ENCODE results near the gene CSNK2A1.

CSNK2A1 gene

GRCh38 chr20:562232-562897 lies 18.8 kb upstream of the CSNK2A1 start:
- Histone ChIP-seq H3K9me3 (ENCODE audit: control insufficient read depth, low read length) (no peaks in the 10 kb centered on the region), H3K36me3 (ENCODE audit: control insufficient read depth, insufficient read depth, low read length, severe bottlenecking) (no peaks in the 10 kb centered on the region), H3K4me3 (ENCODE audit: low read length) (no peak overlapping the region), H3K27me3 (replicated peaks; ENCODE audit: control insufficient read depth, insufficient read depth, low read length) (peaks cover 58% of the 10 kb centered on the region), H3K4me1 (ENCODE audit: control insufficient read depth, insufficient read depth, low read length) (no peaks in the 10 kb centered on the region), H3K9ac (ENCODE audit: low read length) (no peak overlapping the region)
- DNase-seq (ENCODE audit: low read depth): no peak

GRCh38 chr20:561437-562231 lies 18.0 kb upstream of the CSNK2A1 start:
- no peaks in the 10 kb centered on the region for H3K9me3 ChIP-seq (ENCODE audit: control insufficient read depth, low read length)
- peaks cover 55% of the 10 kb centered on the region for H3K27me3 ChIP-seq (replicated peaks; ENCODE audit: control insufficient read depth, insufficient read depth, low read length)
- no peaks in the 10 kb centered on the region for H3K4me1 ChIP-seq (ENCODE audit: control insufficient read depth, insufficient read depth, low read length)
- H3K36me3 ChIP-seq (ENCODE audit: control insufficient read depth, insufficient read depth, low read length, severe bottlenecking): no peaks in the 10 kb centered on the region
- no peak overlapping the region for H3K9ac ChIP-seq (ENCODE audit: low read length)
- H3K4me3 ChIP-seq (ENCODE audit: low read length): no peak overlapping the region
- DNase-seq (ENCODE audit: low read depth): peak; percentile 88

GRCh38 chr20:560680-561079 lies 17.1 kb upstream of the CSNK2A1 start:
- H3K4me1 ChIP-seq (ENCODE audit: control insufficient read depth, insufficient read depth, low read length): no peaks in the 10 kb centered on the region
- no peaks in the 10 kb centered on the region for H3K36me3 ChIP-seq (ENCODE audit: control insufficient read depth, insufficient read depth, low read length, severe bottlenecking)
- no peaks in the 10 kb centered on the region for H3K9me3 ChIP-seq (ENCODE audit: control insufficient read depth, low read length)
- H3K4me3 ChIP-seq (ENCODE audit: low read length): no peak overlapping the region
- H3K9ac ChIP-seq (ENCODE audit: low read length): no peak overlapping the region
- no peak for DNase-seq (ENCODE audit: low read depth)
- H3K27me3 ChIP-seq (replicated peaks; ENCODE audit: control insufficient read depth, insufficient read depth, low read length): peaks cover 60% of the 10 kb centered on the region

DNA sequence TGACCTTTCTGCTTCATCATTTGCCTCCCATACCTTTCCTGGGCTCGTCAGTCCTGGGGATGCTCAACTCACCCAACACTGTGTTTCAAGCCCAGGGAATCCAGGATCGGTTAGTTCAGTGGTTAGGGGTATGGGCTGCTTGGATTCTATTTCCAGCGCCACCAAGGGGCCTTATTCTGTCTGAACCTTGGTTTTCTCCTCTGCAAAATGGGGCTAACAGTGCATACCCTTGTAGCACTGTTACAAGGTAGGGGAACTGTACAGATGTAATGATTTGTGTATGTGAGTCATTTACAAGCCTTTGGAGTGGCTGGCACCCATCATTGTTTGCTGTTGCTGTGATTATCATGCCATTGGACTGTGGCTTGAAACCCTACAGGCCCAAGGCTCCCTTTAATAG lies 14.5 kb upstream of the CSNK2A1 start:
- no peak overlapping the region for H3K9ac ChIP-seq (ENCODE audit: low read length)
- no peaks in the 10 kb centered on the region for H3K4me1 ChIP-seq (ENCODE audit: control insufficient read depth, insufficient read depth, low read length)
- DNase-seq (ENCODE audit: low read depth): no peak
- no peaks in the 10 kb centered on the region for H3K9me3 ChIP-seq (ENCODE audit: control insufficient read depth, low read length)
- H3K36me3 ChIP-seq (ENCODE audit: control insufficient read depth, insufficient read depth, low read length, severe bottlenecking): no peaks in the 10 kb centered on the region
- H3K4me3 ChIP-seq (ENCODE audit: low read length): no peak overlapping the region
- peaks cover 64% of the 10 kb centered on the region for H3K27me3 ChIP-seq (replicated peaks; ENCODE audit: control insufficient read depth, insufficient read depth, low read length)

DNA sequence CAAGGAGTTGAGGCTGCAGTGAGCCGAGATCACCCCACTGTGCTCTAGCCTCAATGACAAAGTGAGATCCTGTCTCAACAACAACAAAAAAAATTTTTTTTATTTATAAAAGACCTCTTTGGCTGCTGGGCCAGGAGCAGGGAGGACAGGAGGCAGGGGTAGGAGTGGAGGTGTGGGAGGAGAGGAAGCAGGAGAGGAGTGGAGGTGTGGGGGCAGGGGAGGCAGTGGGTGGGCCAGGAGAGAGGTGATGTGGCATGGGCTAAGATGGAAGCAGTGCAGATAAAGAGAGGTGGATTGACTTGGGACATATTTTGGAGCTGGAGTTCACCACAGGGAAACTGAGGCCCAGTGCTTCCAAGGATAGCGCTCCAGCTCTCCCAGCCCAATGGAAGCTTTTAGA lies 13.4 kb upstream of the CSNK2A1 start:
- Histone ChIP-seq H3K27me3 (replicated peaks; ENCODE audit: control insufficient read depth, insufficient read depth, low read length) (peaks cover 53% of the 10 kb centered on the region), H3K4me1 (ENCODE audit: control insufficient read depth, insufficient read depth, low read length) (no peaks in the 10 kb centered on the region), H3K36me3 (ENCODE audit: control insufficient read depth, insufficient read depth, low read length, severe bottlenecking) (no peaks in the 10 kb centered on the region), H3K9ac (ENCODE audit: low read length) (no peak overlapping the region), H3K9me3 (ENCODE audit: control insufficient read depth, low read length) (no peaks in the 10 kb centered on the region), H3K4me3 (ENCODE audit: low read length) (no peak overlapping the region)
- no peak for DNase-seq (ENCODE audit: low read depth)

DNA sequence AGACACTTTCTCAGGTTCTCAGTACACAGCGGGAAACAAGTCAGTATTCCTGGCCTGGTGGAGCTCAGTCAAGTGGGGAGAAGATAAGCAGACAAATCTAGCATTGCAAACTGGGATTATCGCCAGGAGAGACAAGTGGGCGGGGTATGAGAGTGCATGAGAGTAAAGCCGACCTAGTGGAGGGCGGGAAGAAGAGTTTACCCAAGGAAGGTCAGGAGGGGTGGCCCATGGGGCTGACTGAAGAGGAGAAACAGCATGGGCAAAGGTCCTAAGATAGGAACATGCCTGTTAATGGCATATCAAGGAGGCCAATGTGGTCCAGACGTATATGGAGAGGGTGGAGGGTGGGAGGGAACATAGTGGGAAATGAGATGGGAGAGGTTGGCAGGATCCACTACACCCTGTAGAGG lies 12.4 kb upstream of the CSNK2A1 start:
- Histone ChIP-seq H3K4me1 (ENCODE audit: control insufficient read depth, insufficient read depth, low read length) (no peaks in the 10 kb centered on the region), H3K36me3 (ENCODE audit: control insufficient read depth, insufficient read depth, low read length, severe bottlenecking) (no peaks in the 10 kb centered on the region), H3K4me3 (ENCODE audit: low read length) (no peak overlapping the region), H3K27me3 (replicated peaks; ENCODE audit: control insufficient read depth, insufficient read depth, low read length) (peaks cover 45% of the 10 kb centered on the region), H3K9me3 (ENCODE audit: control insufficient read depth, low read length) (no peaks in the 10 kb centered on the region), H3K9ac (ENCODE audit: low read length) (no peak overlapping the region)
- no peak for DNase-seq (ENCODE audit: low read depth)

GRCh38 chr20:550611-551010 lies 7.0 kb upstream of the CSNK2A1 start:
- Histone ChIP-seq H3K9ac (ENCODE audit: low read length) (no peak overlapping the region), H3K9me3 (ENCODE audit: control insufficient read depth, low read length) (no peaks in the 10 kb centered on the region)
- no peak for DNase-seq (ENCODE audit: low read depth)

DNA sequence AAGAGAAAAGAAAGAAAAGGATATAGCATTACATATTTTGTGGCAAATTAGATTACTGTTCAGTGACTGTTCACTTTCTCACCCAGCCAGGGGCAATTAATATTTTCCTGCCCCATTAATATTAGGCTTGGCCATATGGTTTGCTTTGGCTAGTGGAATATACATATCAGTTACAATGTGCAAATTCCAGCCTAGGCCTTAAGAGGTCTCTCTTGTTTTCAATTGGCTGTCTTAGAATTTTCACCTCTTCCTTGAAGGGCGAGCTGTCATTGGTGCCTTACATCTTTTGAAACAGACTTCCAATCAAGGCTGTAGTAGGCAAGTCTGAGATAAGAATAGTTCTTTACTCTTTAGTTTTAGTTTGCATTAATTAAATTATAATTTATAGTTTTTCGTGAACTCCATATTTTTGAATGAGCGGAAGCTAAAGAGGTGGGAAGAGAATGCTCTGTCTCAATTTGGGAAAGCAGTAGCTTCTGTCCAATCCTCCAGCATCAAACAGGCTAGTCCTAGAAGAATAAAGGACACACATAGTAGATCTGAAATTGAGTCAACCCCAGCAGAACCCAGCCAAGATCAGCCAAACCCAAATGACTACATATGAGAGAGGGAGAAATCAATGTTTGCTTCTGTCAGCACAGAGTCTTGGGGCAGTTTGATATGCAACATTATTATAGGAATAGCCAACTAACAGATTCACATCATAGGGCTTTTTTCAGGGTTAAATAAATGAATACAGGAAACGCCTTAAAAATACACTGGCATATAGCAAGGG lies 6.3 kb upstream of the CSNK2A1 start:
- no peak for DNase-seq (ENCODE audit: low read depth)
- no peaks in the 10 kb centered on the region for H3K36me3 ChIP-seq (ENCODE audit: control insufficient read depth, insufficient read depth, low read length, severe bottlenecking)
- no peak overlapping the region for H3K4me3 ChIP-seq (ENCODE audit: low read length)
- no peak overlapping the region for H3K9ac ChIP-seq (ENCODE audit: low read length)
- H3K27me3 ChIP-seq (replicated peaks; ENCODE audit: control insufficient read depth, insufficient read depth, low read length): peaks cover 26% of the 10 kb centered on the region
- H3K9me3 ChIP-seq (ENCODE audit: control insufficient read depth, low read length): no peaks in the 10 kb centered on the region
- no peaks in the 10 kb centered on the region for H3K4me1 ChIP-seq (ENCODE audit: control insufficient read depth, insufficient read depth, low read length)

More at GRCh38 chr20:550611-551010, 7.0 kb upstream of the CSNK2A1 start:
- Histone ChIP-seq H3K27me3 (replicated peaks; ENCODE audit: control insufficient read depth, insufficient read depth, low read length) (peaks cover 30% of the 10 kb centered on the region), H3K4me3 (ENCODE audit: low read length) (no peak overlapping the region), H3K36me3 (ENCODE audit: control insufficient read depth, insufficient read depth, low read length, severe bottlenecking) (no peaks in the 10 kb centered on the region), H3K4me1 (ENCODE audit: control insufficient read depth, insufficient read depth, low read length) (no peaks in the 10 kb centered on the region)

DNA sequence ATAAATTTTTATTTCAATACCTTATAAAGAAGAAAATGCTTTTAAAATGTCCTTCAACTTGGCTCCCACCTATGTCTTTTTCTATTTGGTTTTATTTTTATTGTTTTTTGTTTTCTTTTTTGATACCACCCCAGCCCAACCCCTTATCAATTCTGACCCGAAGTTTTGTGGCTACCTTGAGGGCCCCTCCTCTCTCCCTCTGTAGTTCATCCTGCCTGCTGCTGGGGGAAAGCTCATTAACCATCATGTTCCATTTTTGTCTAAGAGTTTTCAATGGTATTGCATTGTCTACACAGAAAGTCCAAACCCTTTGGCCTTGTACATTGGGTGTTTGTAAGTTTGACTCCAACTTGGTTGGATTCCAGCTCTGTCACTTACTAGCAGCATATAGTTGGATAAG lies 5.3 kb upstream of the CSNK2A1 start:
- DNase-seq (ENCODE audit: low read depth): no peak

DNA sequence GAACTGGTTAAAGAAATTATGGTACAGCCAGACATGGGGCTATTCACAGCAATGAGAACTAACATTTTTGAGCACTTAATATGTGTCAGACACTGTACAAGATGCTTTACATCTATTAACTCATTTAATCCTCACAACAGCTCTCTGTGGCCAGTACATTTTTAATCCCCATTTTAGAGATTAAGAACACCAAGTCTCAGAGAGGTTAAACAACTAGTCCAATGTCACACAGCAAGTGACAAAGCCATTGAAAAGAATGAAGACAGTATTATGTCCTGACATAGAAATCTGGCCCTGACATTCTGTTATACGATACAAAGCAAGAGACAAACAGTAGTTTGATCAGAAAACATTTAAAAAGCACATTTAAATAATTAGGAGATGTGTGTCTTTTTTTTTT lies 3.8 kb upstream of the CSNK2A1 start:
- Histone ChIP-seq H3K4me1 (ENCODE audit: control insufficient read depth, insufficient read depth, low read length) (peaks cover 5% of the 10 kb centered on the region), H3K4me3 (ENCODE audit: low read length) (no peak overlapping the region), H3K36me3 (ENCODE audit: control insufficient read depth, insufficient read depth, low read length, severe bottlenecking) (no peaks in the 10 kb centered on the region), H3K27me3 (replicated peaks; ENCODE audit: control insufficient read depth, insufficient read depth, low read length) (peaks cover 18% of the 10 kb centered on the region), H3K9me3 (ENCODE audit: control insufficient read depth, low read length) (no peaks in the 10 kb centered on the region), H3K9ac (ENCODE audit: low read length) (no peak overlapping the region)
- DNase-seq (ENCODE audit: low read depth): no peak

More for the DNA sequence above, 5.3 kb upstream of the CSNK2A1 start:
- no peak overlapping the region for H3K4me3 ChIP-seq (ENCODE audit: low read length)
- H3K9ac ChIP-seq (ENCODE audit: low read length): no peak overlapping the region
- peaks cover 18% of the 10 kb centered on the region for H3K27me3 ChIP-seq (replicated peaks; ENCODE audit: control insufficient read depth, insufficient read depth, low read length)
- H3K4me1 ChIP-seq (ENCODE audit: control insufficient read depth, insufficient read depth, low read length): peaks cover 5% of the 10 kb centered on the region
- H3K36me3 ChIP-seq (ENCODE audit: control insufficient read depth, insufficient read depth, low read length, severe bottlenecking): no peaks in the 10 kb centered on the region
- no peaks in the 10 kb centered on the region for H3K9me3 ChIP-seq (ENCODE audit: control insufficient read depth, low read length)

DNA sequence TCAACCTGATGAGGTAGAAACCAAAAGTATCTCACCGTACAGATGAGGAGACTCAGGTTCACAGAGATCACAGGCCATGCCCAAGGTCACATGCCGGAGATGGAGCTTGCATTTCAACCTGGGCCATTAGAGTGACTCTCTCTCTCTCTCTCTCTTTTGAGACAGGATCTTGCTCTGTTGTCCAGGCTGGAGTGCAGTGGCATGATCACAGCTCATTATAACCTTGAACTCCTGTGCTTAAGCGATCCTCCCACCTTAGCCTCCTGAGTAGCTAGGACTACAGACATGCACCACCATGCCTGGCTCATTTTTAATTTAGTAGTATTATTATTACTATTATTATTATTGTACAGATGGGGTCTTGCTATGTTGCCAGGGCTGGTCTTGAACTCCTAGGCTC lies 2.8 kb upstream of the CSNK2A1 start:
- peaks cover 18% of the 10 kb centered on the region for H3K27me3 ChIP-seq (replicated peaks; ENCODE audit: control insufficient read depth, insufficient read depth, low read length)
- no peaks in the 10 kb centered on the region for H3K36me3 ChIP-seq (ENCODE audit: control insufficient read depth, insufficient read depth, low read length, severe bottlenecking)
- H3K9me3 ChIP-seq (ENCODE audit: control insufficient read depth, low read length): no peaks in the 10 kb centered on the region
- no peak overlapping the region for H3K9ac ChIP-seq (ENCODE audit: low read length)
- H3K4me3 ChIP-seq (ENCODE audit: low read length): no peak overlapping the region
- peaks cover 15% of the 10 kb centered on the region for H3K4me1 ChIP-seq (ENCODE audit: control insufficient read depth, insufficient read depth, low read length)
- no peak for DNase-seq (ENCODE audit: low read depth)

Measured in adipocyte (in vitro differentiated cells).